OCI-LY7 (cell line): ENCODE data around the gene JPH3. TPM values are rescaled to one million over a fixed set of nuclear protein-coding genes. Genes with fewer than 3 reads are reported as not detected.
A peak's percentile ranks its signal among the peaks of the same experiment; 100 is the strongest.

Experiments used
- BruUV-seq: library from RNA; stranded (reverse); fragments of 400-500 nt; replicated peaks from 2 replicates; lab custom pipeline; 2021; lab: Mats Ljungman, UMichigan
- CTCF ChIA-PET: fragments of 300-600 bp; sonication (Branson Sonifier 250); formaldehyde crosslinking; loops from one replicate; lab custom pipeline; 2022; ENCODE audit warnings: antibody characterized with exemption; ENCODE audit not compliant: unreplicated experiment; lab: Charles Lee
- POLR2A ChIA-PET: fragments of 300-600 bp; sonication (Branson Sonifier 250); formaldehyde crosslinking; loops from one replicate; lab custom pipeline; 2022; ENCODE audit warnings: antibody characterized with exemption; lab: Charles Lee
- DNase-seq: peaks from one replicate; pipeline ENCODE4 v3.0.0-alpha.2; 2015; ENCODE audit warnings: low spot score
- H2AFZ ChIP-seq: fragments of 200-600 bp; sonication (generic), shearing (Covaris generic); 2 replicates; pipeline ENCODE4 v1.6.1; 2014; ENCODE audit warnings: mild to moderate bottlenecking, antibody characterized with exemption, low read length, moderate library complexity
- H3K27ac ChIP-seq: fragments of 200-600 bp; sonication (generic); 2 replicates; pipeline ENCODE4 v1.5.1; 2014; ENCODE audit warnings: mixed run types, low read depth, mild to moderate bottlenecking, moderate library complexity, low read length, inconsistent platforms; ENCODE audit not compliant: poor library complexity, severe bottlenecking
- H3K36me3 ChIP-seq: fragments of 200-600 bp; sonication (generic); 2 replicates; pipeline ENCODE4 v1.6.1; 2014; ENCODE audit warnings: mild to moderate bottlenecking, antibody characterized with exemption, low read length, moderate library complexity, mixed read lengths; ENCODE audit not compliant: insufficient read depth
- H3K4me1 ChIP-seq: fragments of 200-600 bp; sonication (generic); 2 replicates; pipeline ENCODE4 v1.5.1; 2014; ENCODE audit warnings: mild to moderate bottlenecking, low read length; ENCODE audit not compliant: insufficient read depth, poor library complexity, severe bottlenecking
- H3K4me2 ChIP-seq: fragments of 200-600 bp; sonication (generic); 2 replicates; pipeline ENCODE4 v1.6.1; 2014; ENCODE audit warnings: mild to moderate bottlenecking, low read length
- H3K4me3 ChIP-seq: fragments of 200-600 bp; sonication (generic); 2 replicates; pipeline ENCODE4 v1.5.1; 2014; ENCODE audit warnings: mild to moderate bottlenecking, low read depth, low read length; ENCODE audit not compliant: poor library complexity, severe bottlenecking
- H3K79me2 ChIP-seq: fragments of 200-600 bp; sonication (generic); 2 replicates; pipeline ENCODE4 v1.6.1; 2016; ENCODE audit warnings: low read depth, mild to moderate bottlenecking, low read length, moderate library complexity, mixed read lengths; ENCODE audit not compliant: insufficient read depth
- H3K9me2 ChIP-seq: fragments of 200-600 bp; sonication (generic); 2 replicates; pipeline ENCODE4 v1.6.1; 2016; ENCODE audit warnings: mild to moderate bottlenecking, low read length, mixed read lengths; ENCODE audit not compliant: insufficient read depth
- H3K9me3 ChIP-seq: fragments of 200-600 bp; sonication (generic); 2 replicates; pipeline ENCODE4 v1.6.1; 2014; ENCODE audit warnings: mild to moderate bottlenecking, mixed run types, low read length, mixed read lengths
- H4K20me1 ChIP-seq: fragments of 200-600 bp; sonication (generic); 2 replicates; pipeline ENCODE4 v1.6.1; 2014; ENCODE audit warnings: mild to moderate bottlenecking, antibody characterized with exemption, low read length, moderate library complexity, mixed read lengths; ENCODE audit not compliant: insufficient read depth
- EZH2phosphoT487 ChIP-seq: fragments of 200-600 bp; sonication (generic); IDR thresholded peaks from 2 replicates; pipeline ENCODE4 v1.6.1; 2018; ENCODE audit warnings: low read depth, borderline replicate concordance, mild to moderate bottlenecking, mixed run types, antibody characterized with exemption, low read length, moderate library complexity, mixed read lengths
- intact Hi-C: fragments of 100-400 bp; cut with micrococcal nuclease; formaldehyde crosslinking; loops from one replicate; pipeline ENCODE4 v1.10.0; 2022; ENCODE audit not compliant: unreplicated experiment
- total RNA-seq, 2 experiments: library from RNA; depleted of rRNA in 1 of 2; stranded (reverse); fragments of >200 nt in 1 of 2; shearing (Covaris generic) in 1 of 2; gene quantifications; 2 replicates each; pipeline ENCODE4 v1.2.3, GENCODE V29; 2014 to 2022
- TF ChIP-seq, protein P1 (sequence below): fragments of 200-600 bp; sonication (generic); conservative IDR thresholded peaks from 2 replicates; pipeline ENCODE4 v1.5.1; 2014; ENCODE audit warnings: mild to moderate bottlenecking, antibody characterized with exemption, low read length, moderate library complexity, mixed read lengths

The JPH3 gene
- total RNA-seq, 2 experiments from 2014 or later = not detected

DNA sequence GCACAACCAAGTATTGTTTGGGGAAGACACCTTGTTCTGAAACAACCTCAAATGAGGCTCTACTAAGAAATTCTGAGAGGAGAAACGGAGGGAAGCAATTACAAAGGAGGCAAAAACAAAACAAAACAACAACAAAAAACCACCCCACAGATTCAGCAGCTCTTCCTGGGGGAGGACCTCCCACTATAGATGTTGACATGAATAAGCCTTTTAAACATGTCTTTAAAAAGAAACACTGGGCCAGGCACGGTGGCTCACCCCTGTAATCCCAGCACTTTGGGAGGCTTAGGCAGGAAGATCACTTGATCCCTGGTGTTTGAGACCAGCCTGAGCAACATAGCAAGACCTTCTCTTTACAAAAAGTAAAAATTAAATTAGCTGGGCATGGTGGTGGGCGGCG lies 22.6 kb upstream of the JPH3 start:
- DNase-seq = no peak
- no peaks in the 10 kb centered on the region for H3K36me3 ChIP-seq
- no peak overlapping the region for H3K4me2 ChIP-seq
- H3K9me2 ChIP-seq = no peaks in the 10 kb centered on the region
- BruUV-seq = no TSS peak
- no peaks in the 10 kb centered on the region for H3K9me3 ChIP-seq
- H3K4me1 ChIP-seq = no peaks in the 10 kb centered on the region
- H2AFZ ChIP-seq = no peak overlapping the region
- H3K4me3 ChIP-seq = no peak overlapping the region
- POLR2A ChIA-PET = no interaction called here
- H3K27ac ChIP-seq = no peak overlapping the region
- CTCF ChIA-PET = no interaction called here
- no peaks in the 10 kb centered on the region for H3K79me2 ChIP-seq
- TF ChIP-seq EZH2phosphoT487 = no peak
- TF ChIP-seq, protein P1, sequence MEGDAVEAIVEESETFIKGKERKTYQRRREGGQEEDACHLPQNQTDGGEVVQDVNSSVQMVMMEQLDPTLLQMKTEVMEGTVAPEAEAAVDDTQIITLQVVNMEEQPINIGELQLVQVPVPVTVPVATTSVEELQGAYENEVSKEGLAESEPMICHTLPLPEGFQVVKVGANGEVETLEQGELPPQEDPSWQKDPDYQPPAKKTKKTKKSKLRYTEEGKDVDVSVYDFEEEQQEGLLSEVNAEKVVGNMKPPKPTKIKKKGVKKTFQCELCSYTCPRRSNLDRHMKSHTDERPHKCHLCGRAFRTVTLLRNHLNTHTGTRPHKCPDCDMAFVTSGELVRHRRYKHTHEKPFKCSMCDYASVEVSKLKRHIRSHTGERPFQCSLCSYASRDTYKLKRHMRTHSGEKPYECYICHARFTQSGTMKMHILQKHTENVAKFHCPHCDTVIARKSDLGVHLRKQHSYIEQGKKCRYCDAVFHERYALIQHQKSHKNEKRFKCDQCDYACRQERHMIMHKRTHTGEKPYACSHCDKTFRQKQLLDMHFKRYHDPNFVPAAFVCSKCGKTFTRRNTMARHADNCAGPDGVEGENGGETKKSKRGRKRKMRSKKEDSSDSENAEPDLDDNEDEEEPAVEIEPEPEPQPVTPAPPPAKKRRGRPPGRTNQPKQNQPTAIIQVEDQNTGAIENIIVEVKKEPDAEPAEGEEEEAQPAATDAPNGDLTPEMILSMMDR = no peak
- intact Hi-C loops = no loop called here
- no peaks in the 10 kb centered on the region for H4K20me1 ChIP-seq

DNA sequence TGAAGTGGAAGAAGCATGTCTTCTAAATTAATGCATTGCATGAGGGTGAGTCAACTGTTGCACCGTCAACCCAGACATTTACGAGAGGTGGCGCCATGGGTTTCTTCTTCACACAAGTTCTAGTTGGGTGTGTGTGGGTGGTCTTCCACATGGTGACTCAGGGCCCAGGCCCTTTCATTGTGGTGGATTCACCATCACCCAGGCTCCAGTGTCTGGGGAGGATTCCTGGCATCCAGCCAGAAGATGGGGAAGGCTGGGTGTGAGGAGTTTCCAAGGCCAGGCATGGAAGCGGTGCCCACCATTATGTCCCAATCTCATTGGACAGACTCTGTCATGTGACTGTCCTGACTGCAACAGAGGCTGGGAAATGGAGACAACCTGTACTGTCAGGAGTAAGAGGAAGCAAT lies 21.4 kb upstream of the JPH3 start:
- TF ChIP-seq EZH2phosphoT487 = no peak
- TF ChIP-seq, protein P1 = peak; percentile 35; the same call in 1 of the 2 replicates
- no peak for DNase-seq
- intact Hi-C loops = no loop called here
- Histone ChIP-seq H3K4me3 (no peak overlapping the region), H3K27ac (no peak overlapping the region), H3K4me2 (no peak overlapping the region), H3K79me2 (no peaks in the 10 kb centered on the region), H3K9me3 (no peaks in the 10 kb centered on the region), H3K4me1 (no peaks in the 10 kb centered on the region), H3K9me2 (no peaks in the 10 kb centered on the region), H4K20me1 (no peaks in the 10 kb centered on the region), H2AFZ (no peak overlapping the region), H3K36me3 (no peaks in the 10 kb centered on the region)
- ChIA-PET POLR2A (no interaction called here), CTCF (no interaction called here)
- BruUV-seq = no TSS peak

DNA sequence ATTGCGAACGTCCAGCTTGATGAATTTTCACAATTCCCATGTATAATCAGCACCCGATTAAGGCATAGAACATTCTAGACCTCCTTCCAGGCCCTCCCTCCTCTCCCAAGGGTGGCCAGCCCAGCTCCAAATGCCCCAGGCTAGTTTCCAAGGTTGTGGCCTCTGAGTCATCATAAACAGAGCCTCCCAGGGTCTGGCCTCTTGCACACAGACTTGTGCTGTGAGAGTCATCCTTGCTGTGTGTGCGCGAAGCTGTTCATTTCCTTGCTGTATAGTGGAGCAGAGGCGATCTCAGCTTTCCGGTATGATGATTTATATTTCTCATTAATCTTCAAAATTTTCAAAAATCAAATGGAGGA lies 20.5 kb upstream of the JPH3 start:
- CTCF ChIA-PET = no interaction called here
- TF ChIP-seq, protein P1 = no peak
- TF ChIP-seq EZH2phosphoT487 = no peak
- no peak for DNase-seq
- H4K20me1 ChIP-seq = no peaks in the 10 kb centered on the region
- H3K9me3 ChIP-seq = no peaks in the 10 kb centered on the region
- H3K36me3 ChIP-seq = no peaks in the 10 kb centered on the region
- BruUV-seq = no TSS peak
- no peaks in the 10 kb centered on the region for H3K79me2 ChIP-seq
- no peaks in the 10 kb centered on the region for H3K9me2 ChIP-seq
- POLR2A ChIA-PET = no interaction called here
- intact Hi-C loops = no loop called here
- no peak overlapping the region for H3K27ac ChIP-seq
- H3K4me2 ChIP-seq = no peak overlapping the region
- H3K4me3 ChIP-seq = no peak overlapping the region
- no peak overlapping the region for H2AFZ ChIP-seq
- no peaks in the 10 kb centered on the region for H3K4me1 ChIP-seq
